Activated naive CD8-positive, alpha-beta T cell treated with anti-CD3 and anti-CD28 coated beads for 36 hours (primary cell): Measurements from ENCODE around the gene COMMD3. TPM values are rescaled to one million over a fixed set of nuclear protein-coding genes. Genes with fewer than 3 reads are reported as not detected.

Source experiments
- DNase-seq: peaks from one replicate; pipeline ENCODE4 v3.0.0; 2021
- H3K27ac Mint-ChIP-seq: one replicate; pipeline ENCODE4 v1.8.0; 2022; ENCODE audit warnings: mild to moderate bottlenecking, moderate library complexity, mixed read lengths
- H3K27me3 Mint-ChIP-seq: one replicate; pipeline ENCODE4 v1.8.0; 2022; ENCODE audit warnings: mild to moderate bottlenecking, mixed read lengths
- H3K36me3 Mint-ChIP-seq: one replicate; pipeline ENCODE4 v1.8.0; 2021; ENCODE audit warnings: mild to moderate bottlenecking, mixed read lengths
- H3K4me1 Mint-ChIP-seq: one replicate; pipeline ENCODE4 v1.8.0; 2021; ENCODE audit warnings: mixed read lengths
- H3K4me3 Mint-ChIP-seq: one replicate; pipeline ENCODE4 v1.8.0; 2022; ENCODE audit warnings: mild to moderate bottlenecking, moderate library complexity, mixed read lengths
- H3K9me3 Mint-ChIP-seq: one replicate; pipeline ENCODE4 v1.8.0; 2022; ENCODE audit warnings: mixed read lengths
- total RNA-seq, 2 experiments: library from RNA; stranded (reverse); gene quantifications; one replicate each; pipeline ENCODE4 v1.2.3, GENCODE V29; 2021

Gene COMMD3
- total RNA-seq, 2 experiments from 2014 or later: 46.8 to 53.5 TPM

DNA sequence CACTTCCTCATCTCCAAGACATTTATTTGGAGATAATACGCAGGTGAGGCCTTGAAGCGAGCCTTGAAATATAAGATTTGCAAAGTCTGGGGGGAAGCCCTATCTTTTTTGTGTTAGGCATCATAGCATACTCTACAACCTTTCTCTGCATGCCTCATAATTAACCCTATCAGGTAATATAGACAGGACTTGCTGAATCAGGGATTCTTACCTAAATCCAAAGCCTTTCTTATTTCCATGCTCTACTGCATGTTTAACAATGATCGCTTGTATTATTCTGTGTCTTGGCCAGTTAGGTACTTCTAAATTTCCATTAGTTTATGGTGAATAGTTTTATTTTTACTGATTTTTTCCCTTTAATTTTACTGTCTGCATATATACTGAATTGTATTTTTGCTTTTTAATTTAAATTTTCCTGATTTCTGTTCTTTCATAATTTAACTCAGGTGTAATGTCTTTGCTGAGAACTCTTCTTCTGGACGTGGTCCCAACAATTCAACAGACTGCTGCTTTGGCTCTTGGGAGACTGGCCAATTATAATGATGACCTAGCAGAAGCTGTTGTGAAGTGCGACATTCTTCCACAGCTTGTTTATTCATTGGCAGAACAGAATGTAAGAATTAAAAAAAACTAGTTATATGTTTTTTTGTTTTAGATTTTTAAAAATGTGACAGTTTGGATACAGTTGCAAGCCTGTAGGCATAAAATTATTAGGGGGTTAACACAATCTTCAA is 48.4 kb downstream of the COMMD3 start:
- Mint-ChIP-seq H3K4me1 (peaks cover 30% of the 10 kb centered on the region), H3K27me3 (peaks cover 13% of the 10 kb centered on the region), H3K27ac (no peak overlapping the region), H3K9me3 (peaks cover 3% of the 10 kb centered on the region), H3K36me3 (peaks cover 3% of the 10 kb centered on the region), H3K4me3 (no peak overlapping the region)
- no peak for DNase-seq

DNA sequence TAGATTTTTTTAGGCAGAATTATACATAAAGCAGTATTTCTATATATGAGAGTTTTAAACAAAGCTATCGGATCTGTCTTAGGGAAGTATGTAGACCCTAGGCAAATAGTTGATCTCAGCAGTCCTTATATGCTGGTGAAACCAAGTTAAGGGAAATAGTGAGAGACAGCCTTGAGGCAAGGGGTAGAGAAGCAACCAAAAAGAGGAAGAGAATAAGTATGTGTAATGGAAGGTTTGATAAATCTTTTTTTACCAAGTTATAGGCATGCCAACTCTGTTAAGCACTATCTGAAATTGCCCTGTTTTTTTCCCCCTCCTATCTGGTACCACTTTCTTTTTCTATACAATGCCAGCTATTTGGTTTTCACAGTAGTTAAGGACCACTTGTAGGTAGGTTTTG is 49.0 kb downstream of the COMMD3 start:
- peak overlapping the region; percentile 51 for H3K27ac Mint-ChIP-seq
- peaks cover 34% of the 10 kb centered on the region for H3K4me1 Mint-ChIP-seq
- H3K4me3 Mint-ChIP-seq: no peak overlapping the region
- H3K9me3 Mint-ChIP-seq: peaks cover 3% of the 10 kb centered on the region
- DNase-seq: no peak
- peaks cover 3% of the 10 kb centered on the region for H3K36me3 Mint-ChIP-seq
- H3K27me3 Mint-ChIP-seq: peaks cover 9% of the 10 kb centered on the region

DNA sequence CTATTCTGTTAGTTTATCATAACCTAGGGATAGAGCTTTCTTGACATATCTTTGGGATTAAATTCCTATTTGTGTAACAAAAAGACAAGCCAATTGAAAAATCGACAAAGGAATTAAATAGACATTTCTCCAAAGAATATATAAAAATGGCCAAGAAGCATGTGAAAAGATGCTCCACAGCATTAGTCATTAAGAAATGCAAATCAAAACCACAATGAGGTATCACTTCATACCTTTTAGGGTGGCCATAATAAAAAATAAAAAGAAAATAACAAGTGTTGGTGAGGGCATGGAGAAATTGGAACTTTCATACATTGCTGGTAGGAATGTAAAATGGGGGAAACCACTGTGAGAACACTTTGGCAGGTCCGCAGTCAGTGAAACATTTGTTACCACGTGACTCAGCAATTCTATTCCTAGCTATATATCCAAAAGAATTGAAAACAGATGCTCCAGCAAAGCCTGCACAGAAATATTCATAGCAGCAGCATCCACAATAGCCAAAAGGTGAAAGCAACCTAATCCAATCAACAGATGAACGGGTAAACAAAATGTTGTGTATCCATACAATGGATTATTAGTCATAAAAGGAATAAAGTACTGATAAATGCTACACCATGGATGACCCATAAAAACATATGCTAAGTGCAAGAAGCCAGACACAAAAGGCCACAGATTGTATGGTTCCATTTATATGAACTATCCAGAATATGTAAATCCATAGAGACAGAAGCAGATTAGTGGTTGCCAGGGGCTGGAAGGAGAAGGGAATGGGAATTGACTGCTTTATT is 49.7 kb downstream of the COMMD3 start:
- Mint-ChIP-seq H3K36me3 (peaks cover 3% of the 10 kb centered on the region), H3K9me3 (peaks cover 3% of the 10 kb centered on the region), H3K27me3 (peaks cover 8% of the 10 kb centered on the region), H3K4me3 (no peak overlapping the region), H3K4me1 (peaks cover 35% of the 10 kb centered on the region), H3K27ac (peak overlapping the region; percentile 51)
- no peak for DNase-seq

DNA sequence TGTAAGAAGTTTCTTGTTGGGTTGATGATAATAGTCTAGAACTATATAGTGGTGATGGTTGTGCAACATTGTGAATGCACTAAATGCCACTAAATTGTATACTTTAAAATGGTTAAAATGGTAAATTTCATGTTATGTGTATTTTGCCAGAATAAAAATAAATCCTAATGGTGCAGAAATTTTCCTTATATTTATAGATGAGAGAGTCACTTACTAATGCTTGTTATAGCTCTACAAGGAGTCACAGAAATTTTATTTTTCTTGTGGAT is 50.2 kb downstream of the COMMD3 start:
- peaks cover 3% of the 10 kb centered on the region for H3K9me3 Mint-ChIP-seq
- H3K4me1 Mint-ChIP-seq: peaks cover 35% of the 10 kb centered on the region
- no peak overlapping the region for H3K27ac Mint-ChIP-seq
- peaks cover 3% of the 10 kb centered on the region for H3K36me3 Mint-ChIP-seq
- no peak for DNase-seq
- H3K4me3 Mint-ChIP-seq: no peak overlapping the region
- peaks cover 8% of the 10 kb centered on the region for H3K27me3 Mint-ChIP-seq

DNA sequence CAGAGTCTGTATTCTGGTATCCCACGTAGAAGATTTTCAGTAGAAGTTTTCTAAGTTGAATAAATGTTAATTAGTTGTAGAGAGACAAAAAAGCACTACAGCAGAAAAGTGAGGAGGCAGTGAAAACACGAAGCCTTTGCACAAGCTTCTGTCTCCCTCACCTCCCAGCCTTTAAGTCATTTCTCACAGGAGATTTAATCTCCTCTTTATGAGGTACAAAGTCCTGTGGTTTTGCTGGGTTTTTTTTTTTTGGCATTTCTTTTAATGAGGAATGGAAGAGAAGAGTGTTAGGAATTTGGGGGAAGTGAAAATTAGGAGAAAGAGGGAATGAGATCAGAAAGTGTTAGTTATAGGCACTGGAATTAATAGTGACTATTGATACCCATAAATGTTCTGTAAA is 50.6 kb downstream of the COMMD3 start:
- Mint-ChIP-seq H3K4me1 (peaks cover 35% of the 10 kb centered on the region), H3K4me3 (no peak overlapping the region), H3K36me3 (peaks cover 3% of the 10 kb centered on the region), H3K9me3 (peaks cover 3% of the 10 kb centered on the region), H3K27me3 (peaks cover 8% of the 10 kb centered on the region), H3K27ac (peak overlapping the region; percentile 23)
- DNase-seq: no peak

DNA sequence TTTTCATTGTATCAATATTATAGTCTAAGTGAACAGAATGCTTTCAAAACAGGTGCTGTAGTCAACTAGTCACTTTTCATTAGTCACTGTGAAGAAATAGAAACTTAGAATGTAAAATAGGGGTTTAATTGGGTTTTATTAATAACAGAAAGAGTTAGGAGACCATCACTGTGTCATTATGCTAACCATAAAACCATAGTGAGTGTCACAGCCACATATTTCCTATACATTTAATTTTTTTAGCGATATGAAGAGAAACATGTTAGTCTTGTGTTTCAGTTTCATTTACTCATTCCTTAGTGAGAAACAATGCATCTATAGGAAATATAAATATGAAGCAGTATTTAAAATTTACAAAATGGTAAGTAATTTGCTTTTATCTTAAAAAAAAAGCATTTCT is 51.3 kb downstream of the COMMD3 start:
- Mint-ChIP-seq H3K27ac (no peak overlapping the region), H3K36me3 (peaks cover 3% of the 10 kb centered on the region), H3K4me1 (peaks cover 35% of the 10 kb centered on the region), H3K9me3 (peaks cover 3% of the 10 kb centered on the region), H3K4me3 (no peak overlapping the region), H3K27me3 (peaks cover 8% of the 10 kb centered on the region)
- DNase-seq: no peak

DNA sequence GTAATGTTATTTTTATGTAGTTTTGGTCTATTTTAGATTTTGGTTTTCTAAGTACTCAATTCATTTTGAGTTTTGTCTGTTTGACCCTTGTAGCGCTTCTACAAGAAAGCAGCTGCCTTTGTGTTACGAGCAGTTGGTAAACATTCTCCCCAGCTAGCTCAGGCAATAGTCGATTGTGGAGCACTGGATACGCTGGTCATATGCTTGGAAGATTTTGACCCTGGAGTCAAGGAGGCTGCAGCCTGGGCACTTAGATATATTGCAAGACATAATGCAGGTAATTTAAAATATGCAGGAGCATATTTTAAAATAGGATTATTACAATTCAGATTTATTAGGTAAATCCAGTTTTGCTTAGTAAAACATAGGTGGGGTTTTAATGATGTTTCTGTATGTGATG is 52.2 kb downstream of the COMMD3 start:
- peaks cover 8% of the 10 kb centered on the region for H3K27me3 Mint-ChIP-seq
- H3K9me3 Mint-ChIP-seq: peaks cover 3% of the 10 kb centered on the region
- H3K4me1 Mint-ChIP-seq: peaks cover 35% of the 10 kb centered on the region
- no peak for DNase-seq
- H3K36me3 Mint-ChIP-seq: peaks cover 3% of the 10 kb centered on the region
- H3K27ac Mint-ChIP-seq: no peak overlapping the region
- no peak overlapping the region for H3K4me3 Mint-ChIP-seq

DNA sequence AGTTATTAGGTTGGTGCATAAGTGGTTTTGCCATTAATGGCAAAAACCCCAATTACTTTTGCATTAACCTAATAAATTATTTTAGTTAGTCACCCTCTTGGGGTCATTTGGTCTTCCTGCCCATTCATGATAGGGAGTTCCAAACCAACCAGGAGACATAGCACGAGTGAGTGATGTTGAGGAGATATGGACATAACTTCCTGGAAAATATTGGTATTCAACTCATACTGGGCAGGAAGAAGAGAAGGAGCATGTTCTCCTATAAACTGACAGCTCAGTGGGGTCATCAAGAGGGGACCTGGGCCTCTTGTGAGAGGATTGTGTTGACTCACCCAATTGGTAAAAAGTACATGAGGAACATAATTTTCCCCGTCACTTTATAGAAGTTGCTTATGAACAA is 52.8 kb downstream of the COMMD3 start:
- Mint-ChIP-seq H3K9me3 (peaks cover 3% of the 10 kb centered on the region), H3K4me1 (peaks cover 33% of the 10 kb centered on the region), H3K36me3 (peaks cover 3% of the 10 kb centered on the region), H3K27me3 (peaks cover 8% of the 10 kb centered on the region), H3K27ac (no peak overlapping the region), H3K4me3 (no peak overlapping the region)
- no peak for DNase-seq

DNA sequence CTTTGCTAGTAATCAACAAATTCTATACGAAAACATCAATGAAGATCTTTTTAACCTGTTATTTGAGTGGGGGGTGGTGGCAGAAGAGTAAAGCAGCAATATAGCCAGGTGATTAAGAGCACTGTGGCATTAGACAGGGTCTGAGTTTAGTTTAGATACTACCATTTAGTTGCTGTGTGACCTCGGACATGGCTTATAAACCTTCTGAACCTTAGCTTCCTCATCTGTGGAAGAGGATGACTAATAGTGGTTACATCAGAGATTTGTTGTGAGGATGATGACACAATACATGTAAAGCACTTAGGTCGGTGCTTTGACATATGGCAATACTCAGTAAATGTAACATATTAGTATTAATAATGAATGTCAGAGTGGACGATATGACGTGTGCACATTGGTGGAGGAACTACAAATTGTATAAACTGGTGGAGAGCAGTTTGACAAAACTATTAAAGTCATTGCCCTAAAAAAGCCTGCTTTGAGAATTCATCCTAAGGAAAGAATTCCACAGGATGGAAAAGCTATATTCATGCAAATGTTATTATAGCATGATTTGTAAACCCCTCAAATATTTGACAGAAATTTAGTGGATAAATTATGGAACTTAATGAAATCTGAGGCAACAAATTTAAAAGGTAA is 53.4 kb downstream of the COMMD3 start:
- H3K9me3 Mint-ChIP-seq: peaks cover 3% of the 10 kb centered on the region
- H3K4me3 Mint-ChIP-seq: no peak overlapping the region

More for the DNA sequence above, 53.4 kb downstream of the COMMD3 start:
- Mint-ChIP-seq H3K27ac (no peak overlapping the region), H3K36me3 (peaks cover 3% of the 10 kb centered on the region), H3K27me3 (peaks cover 8% of the 10 kb centered on the region), H3K4me1 (peaks cover 33% of the 10 kb centered on the region)
- DNase-seq: no peak

Other genes starting within 250 kb of the COMMD3 start
- gene EBLN1, start 98.4 kb upstream of the COMMD3 start, total RNA-seq: not detected
- gene BMI1, start 4.7 kb downstream of the COMMD3 start, total RNA-seq: 10 to 100 TPM; 59.2 to 59.6 TPM
- not detected for gene SPAG6, start 29.1 kb downstream of the COMMD3 start, total RNA-seq